Naive thymus-derived CD4-positive, alpha-beta T cell (primary cell): ENCODE measurements around the gene SBK3. TPM values are rescaled to one million over a fixed set of nuclear protein-coding genes. Genes with fewer than 3 reads are reported as not detected.
A peak's percentile ranks its signal among the peaks of the same experiment; 100 is the strongest.
"Not testable (repeated sequence)": the region's sequence is repeated elsewhere in the genome, so short reads cannot be mapped to it uniquely, and the experiment has no call there.

Experiments used
- ATAC-seq: fragments of 150-1000 bp; cut with Tn5 transposase; 2 replicates; pipeline ENCODE4 v1.10.0; 2021; ENCODE audit warnings: mild to moderate bottlenecking, moderate library complexity
- CTCF ChIA-PET: fragments of 350-600 bp; sonication (Branson Sonifier 250); formaldehyde crosslinking; loops from one replicate; lab custom pipeline; 2021; ENCODE audit warnings: antibody characterized with exemption; lab: Charles Lee
- POLR2A ChIA-PET: fragments of 350-600 bp; sonication (Branson Sonifier 250); formaldehyde crosslinking; loops from one replicate; lab custom pipeline; 2021; ENCODE audit warnings: antibody characterized with exemption, inconsistent platforms; lab: Charles Lee
- DNase-seq, 9 donors: peaks; one replicate each; pipeline versions ENCODE4 v3.0.0 to v3.0.0-alpha.2; 2020 to 2022; ENCODE audit warnings: mixed read lengths in 1 of 9
- H3K27ac ChIP-seq: one replicate; pipeline ENCODE4 v1.7.0; 2013; ENCODE audit warnings: mild to moderate bottlenecking, low read depth, low read length, moderate library complexity
- H3K27me3 ChIP-seq, 2 donors: one replicate each; pipeline ENCODE4 v1.7.0; 2013; ENCODE audit warnings: low read length in 2 of 2, mild to moderate bottlenecking in 2 of 2, moderate library complexity in 2 of 2; ENCODE audit not compliant: control insufficient read depth in 2 of 2, insufficient read depth in 2 of 2
- H3K36me3 ChIP-seq, 3 experiments: 1 replicate in 2 of 3; 2 replicates in 1 of 3; pipeline ENCODE4 v1.7.0; 2013; ENCODE audit warnings: low read length in 3 of 3, mild to moderate bottlenecking in 3 of 3, moderate library complexity in 1 of 3; ENCODE audit not compliant: insufficient read depth in 3 of 3, control insufficient read depth in 2 of 3
- H3K4me1 ChIP-seq, 2 donors: one replicate each; pipeline ENCODE4 v1.7.0; 2013; ENCODE audit warnings: low read length in 2 of 2, mild to moderate bottlenecking in 2 of 2, moderate library complexity in 1 of 2; ENCODE audit not compliant: control insufficient read depth in 2 of 2, insufficient read depth in 2 of 2
- H3K4me3 ChIP-seq: 2 replicates; pipeline ENCODE4 v1.7.0; 2013; ENCODE audit warnings: mild to moderate bottlenecking, low read length
- H3K9me3 ChIP-seq, 3 experiments: 1 replicate in 2 of 3; 2 replicates in 1 of 3; pipeline ENCODE4 v1.7.0; 2013; ENCODE audit warnings: low read length in 3 of 3; ENCODE audit not compliant: control insufficient read depth in 2 of 3
- H3K27ac Mint-ChIP-seq, 9 donors: one replicate each; pipeline ENCODE4 v1.8.0; 2020 to 2022; ENCODE audit warnings: mixed read lengths in 9 of 9, mild to moderate bottlenecking in 8 of 9, moderate library complexity in 5 of 9, inconsistent platforms in 2 of 9
- H3K27me3 Mint-ChIP-seq, 5 donors: one replicate each; pipeline ENCODE4 v1.8.0; 2021 to 2022; ENCODE audit warnings: mixed read lengths in 5 of 5, mild to moderate bottlenecking in 1 of 5
- H3K36me3 Mint-ChIP-seq, 5 donors: one replicate each; pipeline ENCODE4 v1.8.0; 2020 to 2022; ENCODE audit warnings: mixed read lengths in 5 of 5, mild to moderate bottlenecking in 3 of 5, inconsistent platforms in 1 of 5
- H3K4me1 Mint-ChIP-seq, 7 donors: one replicate each; pipeline ENCODE4 v1.8.0; 2020 to 2022; ENCODE audit warnings: mixed read lengths in 7 of 7, mild to moderate bottlenecking in 3 of 7, inconsistent platforms in 1 of 7
- H3K4me3 Mint-ChIP-seq, 10 donors: one replicate each; pipeline ENCODE4 v1.8.0; 2020 to 2022; ENCODE audit warnings: mild to moderate bottlenecking in 10 of 10, mixed read lengths in 10 of 10, moderate library complexity in 6 of 10, inconsistent platforms in 2 of 10
- H3K9me3 Mint-ChIP-seq, 11 donors: one replicate each; pipeline ENCODE4 v1.8.0; 2020 to 2022; ENCODE audit warnings: mixed read lengths in 11 of 11, mild to moderate bottlenecking in 4 of 11, inconsistent platforms in 1 of 11, moderate library complexity in 1 of 11
- intact Hi-C, 2 donors: fragments of 100-400 bp; cut with micrococcal nuclease; formaldehyde crosslinking; loops; one replicate each; pipeline ENCODE4 v1.15.1; 2023
- polyA plus RNA-seq, 2 donors: library from polyadenylated mRNA; unstranded; fragments of 300-500 nt; fragmentation: Illumina TruSeq; gene quantifications; one replicate each; pipeline ENCODE4 v1.2.3, GENCODE V29; 2021
- total RNA-seq, 6 experiments: library from RNA in 5 of 6; stranded (reverse) in 5 of 6; gene quantifications; 1 replicate in 5 of 6; 2 replicates in 1 of 6; pipeline ENCODE4 v1.2.3 and lab custom pipeline; 2021 to 2026

The SBK3 gene
- total and polyA plus RNA-seq, 7 experiments from 2014 or later, result not detected

DNA sequence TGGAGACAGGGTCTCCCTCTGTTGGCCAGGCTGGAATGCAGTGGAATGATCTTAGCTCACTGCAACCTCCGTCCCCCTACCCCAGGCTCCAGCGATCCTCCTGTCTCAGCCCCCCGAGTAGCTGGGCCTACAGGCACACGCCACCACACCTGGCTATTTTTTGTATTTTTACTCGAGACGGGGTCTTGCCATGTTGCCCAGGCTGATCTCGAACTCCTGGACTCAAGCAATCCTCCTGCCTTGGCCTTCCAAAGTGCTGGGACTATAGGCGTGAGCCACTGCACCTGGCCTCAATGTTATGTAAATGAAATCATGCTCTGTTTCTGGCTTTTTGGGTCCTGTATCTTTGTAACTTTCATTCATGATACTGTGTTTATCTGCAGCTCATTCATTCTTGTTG is 43.4 kb upstream of the SBK3 start:
- H3K4me1 Mint-ChIP-seq, result peaks cover 7 to 40% (median 26%) of the 10 kb centered on the region in 7 donors
- ChIA-PET CTCF (interaction anchor here (0.5 to 0.6 kb wide), 2 partner anchors 170 to 175 kb away, joined by 3 to 7 read pairs; no protein-coding TSS in a partner anchor), POLR2A (interaction anchor here (1.5 to 5.1 kb wide), 2 partner anchors 10 to 47 kb away, joined by 3 to 44 read pairs; partner anchors contain the start of genes FIZ1 and ZNF524)
- intact Hi-C loops, result loop anchor here (5.0 to 10.0 kb wide), 2 partner anchors 71 to 204 kb away; partner anchors contain the start of genes RPL28 (in 1 of the 2) and TMEM238 (in 1 of the 2)
- peak overlapping the region in 5 of 10 donors; percentile 21 to 65 (median 25) for H3K4me3 Mint-ChIP-seq
- ATAC-seq (no peak), DNase-seq (no peak)
- Histone ChIP-seq H3K27me3 (no peaks in the 10 kb centered on the region), H3K27ac (no peak overlapping the region), H3K4me1 (peaks cover 10 to 22% of the 10 kb centered on the region in 2 donors), H3K9me3 (no peaks in the 10 kb centered on the region), H3K36me3 (peaks cover 0 to 11% (median 0%) of the 10 kb centered on the region in 3 experiments), H3K4me3 (no peak overlapping the region)
- H3K9me3 Mint-ChIP-seq, result no peaks in the 10 kb centered on the region
- H3K27ac Mint-ChIP-seq, result peak overlapping the region in 1 of 9 donors; percentile 28
- H3K36me3 Mint-ChIP-seq, result peaks cover 0 to 9% (median 3%) of the 10 kb centered on the region in 5 donors
- H3K27me3 Mint-ChIP-seq, result peaks cover 0 to 32% (median 0%) of the 10 kb centered on the region in 5 donors

- peak overlapping the region; percentile 63 for H3K4me3 ChIP-seq
- no peaks in the 10 kb centered on the region for H3K27me3 ChIP-seq
- peak overlapping the region; percentile 32 for H3K27ac ChIP-seq
- H3K36me3 Mint-ChIP-seq, result peaks cover 0 to 6% (median 0%) of the 10 kb centered on the region in 5 donors
- peak; percentile 83 to 92 (median 89) for DNase-seq
- CTCF ChIA-PET, result interaction anchor here (1.0 to 1.5 kb wide), 3 partner anchors 12 to 40 kb away, joined by 3 to 8 read pairs (median 4); partner anchors contain the start of gene FIZ1
- ATAC-seq, result peak; percentile 99
- peak overlapping the region; percentile 83 to 95 (median 88) for H3K4me3 Mint-ChIP-seq
- H3K4me1 ChIP-seq, result peaks cover 10 to 22% of the 10 kb centered on the region in 2 donors
- intact Hi-C loops, result loop anchor here (1.0 to 10.0 kb wide), 5 partner anchors 12 to 202 kb away; partner anchors contain the start of genes FIZ1 (in 2 of the 2), ZNF784 (in 2 of the 2), ZNF865 (in 2 of the 2) and RPL28 (in 1 of the 2)
- no peaks in the 10 kb centered on the region for H3K9me3 Mint-ChIP-seq
- POLR2A ChIA-PET, result interaction anchor here (0.6 to 5.1 kb wide), 5 partner anchors 11 to 48 kb away, joined by 3 to 44 read pairs (median 3); partner anchors contain the start of genes FIZ1, ZNF524, ZNF784 and ZNF865
- peaks cover 0 to 32% (median 0%) of the 10 kb centered on the region in 5 donors for H3K27me3 Mint-ChIP-seq
- peaks cover 8 to 41% (median 27%) of the 10 kb centered on the region in 7 donors for H3K4me1 Mint-ChIP-seq
- H3K36me3 ChIP-seq, result peaks cover 0 to 2% (median 0%) of the 10 kb centered on the region in 3 experiments
- peak overlapping the region; percentile 16 to 88 (median 86) for H3K27ac Mint-ChIP-seq
- no peaks in the 10 kb centered on the region for H3K9me3 ChIP-seq
These were observed 41.8 kb upstream of the SBK3 start for GRCh38 chr19:55586976-55587668.

- peaks cover 20 to 29% of the 10 kb centered on the region in 2 donors for H3K4me1 ChIP-seq
- POLR2A ChIA-PET, result interaction anchor here (0.6 to 5.1 kb wide), 3 partner anchors 13 to 69 kb away, joined by 3 to 44 read pairs (median 3); partner anchors contain the start of genes FIZ1 and ZNF524
- CTCF ChIA-PET, result interaction anchor here (0.7 to 1.5 kb wide), 3 partner anchors 14 to 68 kb away, joined by 4 to 8 read pairs (median 4); partner anchors contain the start of gene FIZ1
- DNase-seq (peak in 6 of 9 donors; percentile 26 to 57 (median 35)), ATAC-seq (peak; percentile 36)
- Mint-ChIP-seq H3K4me1 (peaks cover 18 to 52% (median 38%) of the 10 kb centered on the region in 7 donors), H3K4me3 (peak overlapping the region; percentile 45 to 95 (median 86)), H3K36me3 (no peaks in the 10 kb centered on the region), H3K27ac (peak overlapping the region in 8 of 9 donors; percentile 33 to 94 (median 68)), H3K9me3 (no peaks in the 10 kb centered on the region), H3K27me3 (peaks cover 0 to 32% (median 0%) of the 10 kb centered on the region in 5 donors)
- peak overlapping the region; percentile 50 for H3K4me3 ChIP-seq
- H3K9me3 ChIP-seq, result no peaks in the 10 kb centered on the region
- no peaks in the 10 kb centered on the region for H3K36me3 ChIP-seq
- peak overlapping the region; percentile 59 for H3K27ac ChIP-seq
- H3K27me3 ChIP-seq, result no peaks in the 10 kb centered on the region
- intact Hi-C loops, result loop anchor here (5.0 to 10.0 kb wide), 2 partner anchors 68 to 201 kb away; partner anchors contain the start of genes RPL28 (in 1 of the 2) and TMEM238 (in 1 of the 2)
These were observed 40.5 kb upstream of the SBK3 start for GRCh38 chr19:55585658-55586339.

DNA sequence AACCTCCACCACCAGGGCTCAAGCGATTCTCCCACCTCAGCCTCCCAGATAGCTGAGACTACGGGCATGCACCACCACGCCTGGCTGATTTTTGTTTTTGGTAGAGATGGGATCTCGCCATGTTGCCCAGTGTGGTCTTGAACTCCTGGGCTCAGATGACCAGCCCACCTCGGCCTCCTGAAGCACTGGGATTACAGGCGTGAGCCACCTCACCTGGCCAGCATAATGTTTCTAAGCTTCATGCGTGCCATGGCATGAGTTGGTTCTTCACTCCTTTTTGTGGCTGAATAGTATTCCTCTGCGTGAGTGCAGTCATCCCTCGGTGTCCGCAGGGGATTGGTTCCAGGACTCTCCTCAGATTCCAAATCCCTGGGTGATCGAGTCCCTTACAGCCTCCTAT is 39.5 kb upstream of the SBK3 start:
- Mint-ChIP-seq H3K4me3 (peak overlapping the region in 6 of 10 donors; percentile 16 to 95 (median 86)), H3K9me3 (no peaks in the 10 kb centered on the region), H3K36me3 (peaks cover 0 to under 1% (median 0%) of the 10 kb centered on the region in 5 donors), H3K4me1 (peaks cover 21 to 55% (median 40%) of the 10 kb centered on the region in 7 donors), H3K27me3 (peaks cover 0 to 32% (median 0%) of the 10 kb centered on the region in 5 donors), H3K27ac (peak overlapping the region in 6 of 9 donors; percentile 43 to 71 (median 54))
- CTCF ChIA-PET, result no interaction called here
- ATAC-seq (no peak), DNase-seq (no peak)
- intact Hi-C loops, result loop anchor here (5.0 to 10.0 kb wide), 2 partner anchors 68 to 200 kb away; partner anchors contain the start of genes RPL28 (in 1 of the 2) and TMEM238 (in 1 of the 2)
- no peaks in the 10 kb centered on the region for H3K27me3 ChIP-seq
- H3K4me1 ChIP-seq, result peaks cover 23 to 29% of the 10 kb centered on the region in 2 donors
- H3K36me3 ChIP-seq, result no peaks in the 10 kb centered on the region
- no peaks in the 10 kb centered on the region for H3K9me3 ChIP-seq
- H3K27ac ChIP-seq, result no peak overlapping the region
- POLR2A ChIA-PET, result interaction anchor here (0.8 to 5.1 kb wide), 2 partner anchors 14 to 50 kb away, joined by 3 to 44 read pairs; partner anchors contain the start of genes FIZ1 and ZNF524
- H3K4me3 ChIP-seq, result no peak overlapping the region

DNA sequence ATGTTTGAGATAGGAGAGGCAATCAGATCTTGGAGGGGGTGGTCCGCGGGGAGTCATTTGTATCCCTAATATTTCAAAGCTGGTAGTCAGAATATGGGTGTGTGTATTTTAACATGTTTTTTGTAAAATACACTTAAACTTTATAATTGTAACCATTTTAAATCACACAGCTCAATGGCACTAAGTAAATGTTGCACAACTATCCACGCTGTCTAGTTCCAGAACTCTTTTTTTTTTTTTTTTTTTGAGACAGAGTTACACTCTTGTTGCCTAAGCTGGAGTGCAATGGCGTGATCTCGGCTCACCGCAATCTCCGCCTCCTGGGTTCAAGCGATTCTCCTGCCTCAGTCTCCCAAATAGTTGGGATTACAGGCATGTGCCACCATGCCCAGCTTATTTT is 38.6 kb upstream of the SBK3 start:
- ChIA-PET CTCF (interaction anchor here (0.9 to 1.3 kb wide), 2 partner anchors 49 to 50 kb away, joined by 3 read pairs; no protein-coding TSS in a partner anchor), POLR2A (interaction anchor here (0.8 to 5.1 kb wide), 3 partner anchors 15 to 43 kb away, joined by 4 to 44 read pairs (median 5); partner anchors contain the start of genes FIZ1 and ZNF524)
- H3K27me3 ChIP-seq, DNase-seq, H3K4me3 Mint-ChIP-seq, H3K27ac Mint-ChIP-seq, H3K9me3 Mint-ChIP-seq, H3K36me3 Mint-ChIP-seq, H3K27ac ChIP-seq, H3K9me3 ChIP-seq, H3K4me3 ChIP-seq, H3K36me3 ChIP-seq, ATAC-seq: not testable (repeated sequence)
- Mint-ChIP-seq H3K4me1 (peaks cover 27 to 58% (median 45%) of the 10 kb centered on the region in 7 donors), H3K27me3 (peaks cover 0 to 32% (median 0%) of the 10 kb centered on the region in 5 donors)
- H3K4me1 ChIP-seq, result peaks cover 26 to 29% of the 10 kb centered on the region in 2 donors
- intact Hi-C loops, result loop anchor here in 1 of 2 donors (10.0 kb wide), 1 partner anchor 199 kb away; the partner anchor contains the start of genes RPL28 and TMEM238
